ENCODE data around the gene GJC2.

The GJC2 gene

DNA sequence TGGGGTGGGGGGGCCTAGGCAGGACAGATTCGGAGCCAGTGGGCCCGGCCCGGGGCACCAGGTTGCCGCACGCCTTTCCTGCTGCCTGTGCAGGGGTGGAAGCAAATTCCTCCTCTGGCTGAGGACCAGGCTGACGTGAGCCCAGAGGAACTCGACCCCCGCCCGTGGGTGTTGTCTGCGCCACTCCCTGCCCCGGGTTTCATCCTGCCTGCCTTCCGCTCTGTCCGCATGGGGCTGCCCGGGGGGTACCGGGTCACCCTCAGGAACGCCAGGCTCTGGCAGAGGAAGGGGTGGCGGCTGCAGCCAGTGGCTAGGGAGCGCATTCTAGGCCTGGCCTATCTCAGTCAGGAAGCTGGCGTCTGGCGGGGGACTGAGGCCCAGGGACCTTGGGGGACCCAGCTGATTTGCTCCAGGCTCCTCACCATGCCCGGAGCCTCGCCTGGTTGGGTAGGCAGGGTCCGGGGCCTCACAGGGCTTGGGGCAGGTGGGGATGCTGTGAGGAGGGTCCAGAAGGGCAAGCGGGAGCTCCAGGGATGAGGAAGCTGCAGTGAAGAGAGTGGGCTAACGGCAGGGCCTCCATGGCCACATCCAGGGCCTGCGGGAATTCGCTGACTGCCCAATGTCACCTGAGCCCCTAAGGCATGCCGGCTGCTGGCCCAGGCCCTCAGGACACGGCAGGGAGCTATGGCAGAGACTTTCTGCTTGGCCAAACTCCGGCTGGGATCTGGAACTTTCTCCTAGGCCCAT, 13.4 kb downstream of the GJC2 start:
- TF ChIP-seq, protein P1, sequence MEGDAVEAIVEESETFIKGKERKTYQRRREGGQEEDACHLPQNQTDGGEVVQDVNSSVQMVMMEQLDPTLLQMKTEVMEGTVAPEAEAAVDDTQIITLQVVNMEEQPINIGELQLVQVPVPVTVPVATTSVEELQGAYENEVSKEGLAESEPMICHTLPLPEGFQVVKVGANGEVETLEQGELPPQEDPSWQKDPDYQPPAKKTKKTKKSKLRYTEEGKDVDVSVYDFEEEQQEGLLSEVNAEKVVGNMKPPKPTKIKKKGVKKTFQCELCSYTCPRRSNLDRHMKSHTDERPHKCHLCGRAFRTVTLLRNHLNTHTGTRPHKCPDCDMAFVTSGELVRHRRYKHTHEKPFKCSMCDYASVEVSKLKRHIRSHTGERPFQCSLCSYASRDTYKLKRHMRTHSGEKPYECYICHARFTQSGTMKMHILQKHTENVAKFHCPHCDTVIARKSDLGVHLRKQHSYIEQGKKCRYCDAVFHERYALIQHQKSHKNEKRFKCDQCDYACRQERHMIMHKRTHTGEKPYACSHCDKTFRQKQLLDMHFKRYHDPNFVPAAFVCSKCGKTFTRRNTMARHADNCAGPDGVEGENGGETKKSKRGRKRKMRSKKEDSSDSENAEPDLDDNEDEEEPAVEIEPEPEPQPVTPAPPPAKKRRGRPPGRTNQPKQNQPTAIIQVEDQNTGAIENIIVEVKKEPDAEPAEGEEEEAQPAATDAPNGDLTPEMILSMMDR (IDR thresholded peaks at IDR 0.05; ENCODE audit: low read depth, low read length, missing control alignments): no peak
- H3K4me3 ChIP-seq (ENCODE audit: low read depth, low read length): no peak overlapping the region
- DNase-seq (ENCODE audit: low read depth): no peak

DNA sequence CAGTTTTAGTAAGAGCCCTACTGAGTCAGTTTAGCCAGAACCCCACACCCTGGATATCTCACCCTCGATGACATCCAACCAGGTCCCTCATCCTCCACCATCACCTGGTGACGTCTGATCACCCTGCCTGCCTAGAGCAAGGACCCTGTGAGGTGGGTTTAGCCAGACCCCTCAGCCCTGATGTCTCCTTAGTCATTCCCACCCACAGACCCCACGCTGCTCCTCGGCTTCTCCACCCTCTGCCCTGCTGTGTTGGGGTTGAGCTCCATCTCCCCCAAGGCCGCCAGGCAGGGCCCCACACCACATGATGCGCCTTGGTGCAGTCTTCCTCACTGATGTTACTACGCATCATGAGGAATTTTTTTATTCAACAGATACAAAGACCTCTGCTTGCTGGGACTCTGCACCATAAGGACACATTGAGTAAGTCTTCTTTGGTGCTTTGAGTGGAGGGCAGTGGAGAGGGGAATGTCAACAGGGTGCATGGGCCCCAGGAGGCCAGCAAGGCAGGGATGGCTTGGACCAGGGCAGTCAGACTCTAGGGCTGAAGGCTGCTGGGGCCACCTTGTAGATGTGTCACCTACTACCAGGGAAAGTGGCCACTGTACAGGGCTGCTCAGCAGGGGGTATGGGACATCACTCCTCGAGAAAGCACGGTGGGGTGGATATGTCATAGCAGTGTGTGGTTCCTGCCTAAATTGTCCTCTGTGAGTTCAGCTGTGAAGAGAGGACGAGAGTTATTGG, 14.2 kb downstream of the GJC2 start:
- DNase-seq (ENCODE audit: low read depth): no peak
- no peak overlapping the region for H3K4me3 ChIP-seq (ENCODE audit: low read depth, low read length)
- TF ChIP-seq, protein P1 (IDR thresholded peaks at IDR 0.05; ENCODE audit: low read depth, low read length, missing control alignments): no peak

GRCh38 chr1:228164561-228165371, 15.0 kb downstream of the GJC2 start:
- TF ChIP-seq, protein P1 (IDR thresholded peaks at IDR 0.05; ENCODE audit: low read depth, low read length, missing control alignments): no peak
- peak overlapping the region; percentile 54 for H3K4me3 ChIP-seq (ENCODE audit: low read depth, low read length)
- no peak for DNase-seq (ENCODE audit: low read depth)

DNA sequence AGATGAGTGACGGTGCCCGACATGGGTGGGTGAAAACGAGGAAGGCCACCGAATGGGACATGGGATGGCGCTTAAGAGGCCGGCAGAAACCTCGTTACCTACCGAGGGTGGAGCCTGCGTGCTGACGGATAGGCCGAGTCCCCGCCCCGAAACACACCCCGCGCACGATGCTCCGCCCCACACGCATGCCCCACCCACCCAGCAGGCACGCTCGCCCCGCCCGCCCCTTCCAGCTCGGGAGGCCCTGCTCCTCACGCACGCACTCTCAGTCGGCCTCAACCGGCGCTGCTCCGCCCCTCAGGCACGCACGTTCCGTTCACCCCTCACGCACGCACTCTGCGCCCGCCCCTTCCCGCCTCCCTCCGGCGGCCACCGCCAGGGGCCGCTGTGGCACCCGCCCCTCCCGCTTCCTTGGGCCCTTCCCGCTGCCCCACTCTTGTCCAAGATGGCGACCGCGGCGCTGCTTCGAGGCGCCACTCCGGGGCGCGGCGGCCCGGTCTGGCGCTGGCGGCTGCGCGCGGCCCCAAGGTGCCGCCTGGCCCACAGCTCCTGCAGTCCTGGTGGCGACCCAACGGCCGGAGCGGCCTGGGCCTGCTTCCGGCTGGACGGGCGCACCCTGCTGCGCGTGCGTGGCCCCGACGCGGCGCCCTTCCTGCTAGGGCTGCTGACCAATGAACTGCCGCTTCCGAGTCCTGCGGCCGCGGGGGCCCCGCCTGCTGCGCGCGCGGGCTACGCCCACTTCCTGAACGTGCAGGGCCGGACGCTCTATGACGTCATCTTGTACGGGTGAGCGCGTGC, 15.8 kb downstream of the GJC2 start, which contains the start of gene IBA57:
Gene IBA57, plus strand, starts transcription at position 433 of the 798 bp plus-strand sequence. Its CDS starts 13 bp downstream, at position 446.
- H3K4me3 ChIP-seq (ENCODE audit: low read depth, low read length): peak within 1 kb of the TSS; percentile 75
- TF ChIP-seq, protein P1 (IDR thresholded peaks at IDR 0.05; ENCODE audit: low read depth, low read length, missing control alignments): peak; percentile 89
- peak; percentile 95 for DNase-seq (ENCODE audit: low read depth)

DNA sequence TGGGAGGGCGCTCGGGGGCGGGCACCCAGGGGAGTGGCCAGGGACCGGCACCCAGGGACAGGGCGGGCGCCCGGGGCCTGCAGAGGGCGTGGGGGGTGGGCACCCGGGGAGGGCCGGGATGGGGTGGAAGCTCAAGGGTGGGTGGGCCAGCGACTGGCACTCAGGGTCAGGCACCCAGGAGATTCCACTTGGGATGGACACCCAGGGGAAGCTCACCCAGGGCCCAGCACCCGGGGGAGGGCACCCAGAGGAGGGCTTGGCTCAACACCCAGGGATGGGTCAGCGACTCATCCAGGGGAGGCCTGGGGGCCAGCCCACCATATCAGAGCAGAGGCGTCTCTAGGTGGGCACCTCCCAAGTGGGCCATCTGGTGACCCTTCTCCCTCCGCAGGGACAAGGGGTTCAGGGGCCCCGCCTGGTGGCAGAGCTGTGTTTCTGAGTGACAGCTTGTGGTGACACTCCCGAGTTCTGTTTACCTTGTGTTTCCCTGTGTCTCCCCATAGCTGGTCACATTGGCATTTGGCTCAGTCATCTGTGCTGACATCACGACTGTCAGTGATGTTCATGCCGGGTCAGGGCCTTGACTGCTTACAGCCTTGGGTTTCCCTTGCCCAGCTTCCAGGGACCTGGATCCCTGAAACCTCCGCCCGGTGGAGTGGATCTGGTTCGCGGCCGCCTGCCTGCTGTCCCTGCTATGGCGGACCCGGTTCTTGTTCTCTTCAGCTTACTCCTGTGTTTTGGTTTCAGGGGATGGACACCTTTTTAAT, 16.6 kb downstream of the GJC2 start:
- H3K4me3 ChIP-seq (ENCODE audit: low read depth, low read length): peak overlapping the region; percentile 75
- TF ChIP-seq, protein P1 (IDR thresholded peaks at IDR 0.05; ENCODE audit: low read depth, low read length, missing control alignments): peak; percentile 56
- DNase-seq (ENCODE audit: low read depth): peak; percentile 19

All from GM12864 (cell line).